Colonic mucosa (tissue), 4 donors: Measurements from ENCODE around the gene C7orf57. TPM values are rescaled to one million over a fixed set of nuclear protein-coding genes. Genes with fewer than 3 reads are reported as not detected.

Source experiments
- DNase-seq: peaks from one replicate; pipeline ENCODE4 v3.0.0-alpha.2; 2020
- H3K27ac ChIP-seq: fragments of 200-600 bp; one replicate; pipeline ENCODE4 v1.8.0; 2021
- H3K27me3 ChIP-seq: fragments of 200-600 bp; one replicate; pipeline ENCODE4 v1.8.0; 2021
- H3K36me3 ChIP-seq: fragments of 200-600 bp; one replicate; pipeline ENCODE4 v1.8.0; 2021
- H3K4me1 ChIP-seq: fragments of 200-600 bp; one replicate; pipeline ENCODE4 v1.8.0; 2021; ENCODE audit warnings: mild to moderate bottlenecking
- H3K4me3 ChIP-seq: fragments of 200-600 bp; one replicate; pipeline ENCODE4 v1.8.0; 2021
- H3K9ac ChIP-seq, 2 donors: one replicate each; pipeline ENCODE4 v1.7.0; 2013; ENCODE audit warnings: control low read depth in 2 of 2, low read depth in 2 of 2, low read length in 2 of 2
- H3K9me3 ChIP-seq: fragments of 200-600 bp; one replicate; pipeline ENCODE4 v1.8.0; 2021
- intact Hi-C: fragments of 100-400 bp; cut with DNase I; formaldehyde crosslinking; loops from one replicate; pipeline ENCODE4 v1.14.1; 2022
- total RNA-seq, 2 donors: library from RNA; stranded (reverse); fragmentation: NEBNext Ultra II Directional in 1 of 2; extraction: Animal tissue kit (Norgen Biotek cat#: 25700) in 1 of 2; gene quantifications; one replicate each; pipeline ENCODE4 v1.2.1, GENCODE V29; 2021
- TF ChIP-seq, protein P1 (sequence below): fragments of 200-600 bp; IDR thresholded peaks from one replicate; pipeline ENCODE4 v1.8.0; 2022; ENCODE audit warnings: antibody characterized with exemption, mild to moderate bottlenecking
- donor health status: healthy.
- donor health status: DM: no; HTN: no; CAD: no.
- donor health status: DM: no; HTN: no; CAD: no.

The C7orf57 gene
- total RNA-seq, 2 donors from 2014 or later = 0.24 TPM; not detected in 1

DNA sequence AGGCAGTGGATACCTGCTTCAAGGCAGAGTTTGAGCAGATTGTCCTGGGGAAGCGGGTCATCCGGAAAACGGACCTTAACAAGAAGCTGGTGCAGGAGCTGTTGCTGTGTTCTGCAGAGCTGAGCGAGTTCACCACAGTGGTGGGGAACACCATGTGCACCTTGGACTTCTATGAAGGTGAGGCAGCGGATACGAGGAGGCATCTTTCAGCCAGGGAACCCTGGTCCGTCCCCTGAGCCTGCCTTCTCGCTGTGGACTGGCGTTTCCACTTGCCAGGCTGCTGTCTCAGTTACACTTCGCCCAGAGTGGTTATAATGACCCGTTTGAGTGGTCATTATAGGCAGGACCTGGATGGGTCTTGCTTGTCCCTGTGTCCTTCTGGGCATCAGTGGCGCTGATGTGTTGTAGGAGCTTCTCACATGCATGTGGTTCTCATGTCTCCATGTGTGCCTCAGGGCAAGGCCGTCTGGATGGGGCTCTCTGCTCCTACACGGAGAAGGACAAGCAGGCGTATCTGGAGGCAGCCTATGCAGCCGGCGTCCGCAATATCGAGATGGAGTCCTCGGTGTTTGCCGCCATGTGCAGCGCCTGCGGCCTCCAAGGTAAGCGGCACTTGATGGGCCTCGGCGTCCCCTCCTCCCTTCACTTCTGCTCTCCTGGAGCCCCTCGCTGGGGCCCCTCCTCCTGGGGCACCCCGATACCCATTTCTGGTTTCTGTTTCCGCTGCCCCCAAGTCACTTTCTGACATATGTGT, 71.7 kb downstream of the C7orf57 start:
- H3K27me3 ChIP-seq = no peaks in the 10 kb centered on the region
- TF ChIP-seq, protein P1, sequence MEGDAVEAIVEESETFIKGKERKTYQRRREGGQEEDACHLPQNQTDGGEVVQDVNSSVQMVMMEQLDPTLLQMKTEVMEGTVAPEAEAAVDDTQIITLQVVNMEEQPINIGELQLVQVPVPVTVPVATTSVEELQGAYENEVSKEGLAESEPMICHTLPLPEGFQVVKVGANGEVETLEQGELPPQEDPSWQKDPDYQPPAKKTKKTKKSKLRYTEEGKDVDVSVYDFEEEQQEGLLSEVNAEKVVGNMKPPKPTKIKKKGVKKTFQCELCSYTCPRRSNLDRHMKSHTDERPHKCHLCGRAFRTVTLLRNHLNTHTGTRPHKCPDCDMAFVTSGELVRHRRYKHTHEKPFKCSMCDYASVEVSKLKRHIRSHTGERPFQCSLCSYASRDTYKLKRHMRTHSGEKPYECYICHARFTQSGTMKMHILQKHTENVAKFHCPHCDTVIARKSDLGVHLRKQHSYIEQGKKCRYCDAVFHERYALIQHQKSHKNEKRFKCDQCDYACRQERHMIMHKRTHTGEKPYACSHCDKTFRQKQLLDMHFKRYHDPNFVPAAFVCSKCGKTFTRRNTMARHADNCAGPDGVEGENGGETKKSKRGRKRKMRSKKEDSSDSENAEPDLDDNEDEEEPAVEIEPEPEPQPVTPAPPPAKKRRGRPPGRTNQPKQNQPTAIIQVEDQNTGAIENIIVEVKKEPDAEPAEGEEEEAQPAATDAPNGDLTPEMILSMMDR = no peak
- no peak for DNase-seq
- H3K4me3 ChIP-seq = no peak overlapping the region
- H3K27ac ChIP-seq = no peak overlapping the region
- H3K36me3 ChIP-seq = no peaks in the 10 kb centered on the region
- H3K9ac ChIP-seq = no peak overlapping the region
- intact Hi-C loops = loop anchor here (5.0 kb wide), 1 partner anchor 115 kb away; no protein-coding TSS in a partner anchor
- no peaks in the 10 kb centered on the region for H3K9me3 ChIP-seq
- no peaks in the 10 kb centered on the region for H3K4me1 ChIP-seq

DNA sequence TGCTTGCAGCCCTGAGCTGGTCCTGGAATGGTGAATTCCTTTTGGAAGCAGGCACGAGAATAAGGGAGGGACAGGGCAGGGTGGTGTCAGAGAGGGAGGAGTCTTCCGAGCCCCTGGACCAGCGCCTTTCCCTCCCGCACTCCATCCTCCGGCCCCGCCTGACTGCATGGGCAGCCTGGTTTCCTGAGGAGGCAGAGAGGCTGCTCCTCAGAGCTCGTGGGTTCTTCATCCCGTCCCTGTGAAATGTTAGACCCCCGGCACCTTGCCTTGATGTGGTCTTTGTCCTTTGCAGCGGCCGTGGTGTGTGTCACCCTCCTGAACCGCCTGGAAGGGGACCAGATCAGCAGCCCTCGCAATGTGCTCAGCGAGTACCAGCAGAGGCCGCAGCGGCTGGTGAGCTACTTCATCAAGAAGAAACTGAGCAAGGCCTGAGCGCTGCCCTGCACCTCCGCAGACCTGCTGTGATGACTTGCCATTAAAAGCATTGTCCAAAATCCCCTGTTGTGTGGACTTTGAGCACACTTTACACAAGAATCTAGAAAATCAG, 72.7 kb downstream of the C7orf57 start:
- intact Hi-C loops = loop anchor here (5.0 kb wide), 1 partner anchor 116 kb away; no protein-coding TSS in a partner anchor
- no peak for DNase-seq

DNA sequence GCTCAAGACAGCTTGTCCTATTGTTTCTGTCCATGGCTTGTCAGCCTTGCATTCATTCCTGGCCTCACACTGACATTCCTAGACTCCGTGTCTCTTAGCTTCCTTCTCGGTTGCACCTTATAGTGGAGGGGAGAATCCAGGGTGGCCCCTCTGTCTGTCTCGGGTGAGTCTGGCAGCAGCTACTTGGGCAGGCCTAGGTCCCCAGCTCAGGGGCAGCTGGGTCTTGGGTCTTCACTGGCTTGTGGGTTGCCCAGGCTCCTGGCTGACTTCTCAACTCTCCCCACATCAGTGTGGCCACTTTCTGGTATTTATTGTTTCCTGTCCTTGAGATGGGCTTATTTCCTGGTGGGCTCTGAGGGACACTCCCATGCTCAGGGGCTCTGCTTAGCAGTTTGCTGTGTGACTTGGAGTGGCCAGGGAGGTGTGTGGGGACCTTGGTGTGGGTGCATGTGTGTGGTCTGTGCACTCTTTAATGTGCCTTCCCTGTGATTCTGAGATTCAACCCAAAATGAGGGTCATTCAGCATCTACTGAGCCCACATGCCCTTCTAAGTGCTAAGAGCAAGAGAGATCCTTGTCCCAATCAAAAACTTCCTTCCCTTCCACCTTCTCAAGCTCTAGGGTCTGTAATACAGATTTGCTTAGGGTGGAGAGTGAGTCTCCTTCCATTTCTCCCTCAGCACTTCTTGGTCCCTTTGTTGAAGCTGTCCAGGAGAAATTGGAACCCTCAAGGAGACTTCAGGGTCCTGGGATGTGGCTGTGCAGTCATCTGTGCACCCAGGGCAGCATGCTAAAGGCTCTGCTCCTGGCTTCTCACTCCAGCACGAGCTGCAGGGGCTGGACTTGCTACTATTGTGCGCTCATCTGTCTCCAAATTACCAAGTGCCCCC, 73.9 kb downstream of the C7orf57 start:
- Histone ChIP-seq H3K27ac (no peak overlapping the region), H3K4me3 (no peak overlapping the region), H3K9me3 (no peaks in the 10 kb centered on the region), H3K9ac (no peak overlapping the region), H3K36me3 (no peaks in the 10 kb centered on the region), H3K4me1 (no peaks in the 10 kb centered on the region), H3K27me3 (no peaks in the 10 kb centered on the region)
- intact Hi-C loops = loop anchor here (5.0 kb wide), 1 partner anchor 117 kb away; no protein-coding TSS in a partner anchor
- no peak for DNase-seq
- TF ChIP-seq, protein P1 = no peak

More for the DNA sequence above, 72.7 kb downstream of the C7orf57 start:
- TF ChIP-seq, protein P1 = no peak
- Histone ChIP-seq H3K4me3 (no peak overlapping the region), H3K27me3 (no peaks in the 10 kb centered on the region), H3K27ac (no peak overlapping the region), H3K9ac (no peak overlapping the region), H3K9me3 (no peaks in the 10 kb centered on the region), H3K36me3 (no peaks in the 10 kb centered on the region), H3K4me1 (no peaks in the 10 kb centered on the region)

DNA sequence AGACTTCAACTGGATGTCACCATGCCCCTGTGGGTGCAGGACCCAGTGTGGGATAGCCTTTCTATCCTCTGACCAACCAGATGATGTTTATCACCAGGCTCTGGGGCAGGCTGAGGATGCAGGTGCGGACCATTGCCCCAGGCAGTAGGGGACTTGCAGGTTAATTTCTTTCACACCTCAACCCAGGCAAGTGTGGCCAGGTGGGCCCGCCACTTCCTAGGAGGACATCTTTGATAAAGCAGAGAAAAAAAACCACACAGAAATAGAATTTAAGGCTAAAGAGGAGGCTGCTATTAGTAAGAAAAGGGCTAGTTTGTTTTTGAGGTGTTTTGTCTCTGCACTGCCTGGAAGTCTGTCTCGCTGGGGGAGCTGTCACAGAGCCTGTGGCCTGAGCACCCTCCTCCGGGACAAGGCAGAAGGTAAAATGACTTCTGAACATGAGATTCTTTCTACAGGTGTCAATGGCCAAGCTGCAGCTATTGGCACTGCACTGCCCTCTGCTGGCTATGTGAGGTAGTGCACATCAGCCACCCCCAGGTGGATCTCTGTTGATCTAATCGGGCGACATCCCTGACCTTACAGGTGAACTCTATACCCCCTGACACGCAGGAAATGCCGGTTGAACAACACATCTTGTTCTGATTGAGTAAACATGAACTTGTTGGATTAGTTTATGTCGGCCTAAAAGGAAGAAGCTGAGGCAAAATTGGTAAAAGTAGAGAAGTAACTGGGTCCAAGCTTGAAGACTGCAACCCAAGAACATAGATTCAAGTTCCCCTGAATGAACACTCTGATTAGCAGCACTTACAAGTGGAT, 74.7 kb downstream of the C7orf57 start:
- Histone ChIP-seq H3K4me3 (no peak overlapping the region), H3K9ac (no peak overlapping the region), H3K4me1 (no peaks in the 10 kb centered on the region), H3K27me3 (no peaks in the 10 kb centered on the region), H3K36me3 (no peaks in the 10 kb centered on the region), H3K27ac (no peak overlapping the region), H3K9me3 (no peaks in the 10 kb centered on the region)
- peak; percentile 91 for DNase-seq
- intact Hi-C loops = loop anchor here (2.0 to 10.0 kb wide), 3 partner anchors 75 to 165 kb away; partner anchors contain the start of gene C7orf57
- TF ChIP-seq, protein P1 = peak; percentile 99
